ENCODE results near the gene KRCC1. TPM values are rescaled to one million over a fixed set of nuclear protein-coding genes. Genes with fewer than 3 reads are reported as not detected.
A peak's percentile ranks its signal among the peaks of the same experiment; 100 is the strongest.

KRCC1 gene
- total and polyA plus RNA-seq, 9 of the 15 experiments (the other 6 are each of a cell fraction or from before 2014, with no cell fraction given), result 1.9 to 6.0 (median 2.2) TPM

DNA sequence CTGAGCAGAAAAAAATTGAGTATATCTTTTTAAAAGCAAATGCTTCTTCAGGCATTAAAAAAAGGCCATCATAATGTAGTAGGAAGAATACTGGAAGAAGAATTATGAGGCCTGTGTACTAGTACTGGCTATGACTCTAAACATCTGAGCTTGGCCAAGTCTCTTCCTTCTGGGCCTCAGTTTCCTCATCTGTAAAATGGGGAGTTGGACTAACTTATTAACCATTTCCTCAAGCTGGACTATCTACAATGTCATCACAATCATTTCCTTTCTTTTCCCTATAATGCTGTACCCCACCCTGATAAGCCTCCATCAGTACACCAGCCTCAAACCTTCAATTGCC, 42.9 kb upstream of the KRCC1 start (continued):
- TF ChIP-seq DACH1 (IDR thresholded peaks at IDR 0.05; ENCODE audit: partially characterized antibody) (no peak), SOX6 (IDR thresholded peaks at IDR 0.05) (no peak), MAFK (IDR thresholded peaks at IDR 0.05; ENCODE audit: low read length) (no peak), THRAP3 (IDR thresholded peaks at IDR 0.05; ENCODE audit: borderline replicate concordance) (no peak), GABPA (tag; conservative IDR thresholded peaks at IDR 0.05; ENCODE audit: low read depth) (no peak)
- TF ChIP-seq, protein P1, sequence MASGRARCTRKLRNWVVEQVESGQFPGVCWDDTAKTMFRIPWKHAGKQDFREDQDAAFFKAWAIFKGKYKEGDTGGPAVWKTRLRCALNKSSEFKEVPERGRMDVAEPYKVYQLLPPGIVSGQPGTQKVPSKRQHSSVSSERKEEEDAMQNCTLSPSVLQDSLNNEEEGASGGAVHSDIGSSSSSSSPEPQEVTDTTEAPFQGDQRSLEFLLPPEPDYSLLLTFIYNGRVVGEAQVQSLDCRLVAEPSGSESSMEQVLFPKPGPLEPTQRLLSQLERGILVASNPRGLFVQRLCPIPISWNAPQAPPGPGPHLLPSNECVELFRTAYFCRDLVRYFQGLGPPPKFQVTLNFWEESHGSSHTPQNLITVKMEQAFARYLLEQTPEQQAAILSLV (tag; IDR thresholded peaks at IDR 0.05), result no peak

DNA sequence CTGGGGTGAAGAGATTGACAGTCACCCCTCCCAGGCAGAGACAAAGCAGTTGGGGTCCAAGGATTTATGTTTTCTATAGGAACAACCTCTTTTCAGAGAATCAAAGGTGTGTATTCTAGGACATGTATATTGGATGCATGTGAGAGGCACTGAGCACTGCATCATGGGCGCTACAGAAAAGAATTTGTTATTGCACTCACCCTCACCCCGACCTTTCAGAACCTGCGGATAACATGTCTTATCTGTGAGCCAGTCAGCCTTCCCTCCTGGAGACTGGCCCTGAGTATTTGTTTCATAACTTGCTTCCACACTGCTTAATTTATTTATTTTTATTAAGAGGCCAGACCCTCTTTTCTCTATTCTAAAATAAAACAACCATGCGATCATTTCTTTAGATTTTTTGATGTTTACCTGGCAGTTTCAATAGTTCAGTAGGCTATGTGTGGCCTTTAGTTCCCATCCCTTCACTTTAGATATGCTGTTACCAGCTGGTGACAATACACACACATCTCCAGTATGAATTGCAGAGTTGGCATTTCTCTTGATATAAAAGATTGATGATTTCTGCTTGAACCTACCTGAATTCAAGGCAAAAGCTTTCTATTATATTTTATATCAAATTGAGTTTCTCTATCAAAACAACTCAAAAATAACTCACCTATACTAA, 42.4 kb upstream of the KRCC1 start:
- Histone ChIP-seq H3K9me1 (ENCODE audit: control insufficient read depth, insufficient read depth, low read length) (no peaks in the 10 kb centered on the region), H3K27ac (ENCODE audit: extremely low read depth, low read depth, low read length) (no peak overlapping the region), H4K20me1 (replicated peaks; ENCODE audit: control insufficient read depth, insufficient read depth, low read length) (no peaks in the 10 kb centered on the region), H3K4me2 (ENCODE audit: insufficient read depth, low read length) (no peak overlapping the region), H3K27me3 (ENCODE audit: control insufficient read depth in 2 of 2, insufficient read depth in 2 of 2, low read length in 2 of 2) (peaks cover 4 to 6% of the 10 kb centered on the region in 2 experiments; a peak in 3 of 5 replicates), H3K9me3 (replicated peaks; ENCODE audit: control insufficient read depth, insufficient read depth, low read depth, low read length) (no peaks in the 10 kb centered on the region), H3K9ac (ENCODE audit: insufficient read depth in 1 of 2, low read depth in 2 of 2, low read length in 2 of 2) (no peak overlapping the region), H3K4me1 (replicated peaks in 1 of 2; ENCODE audit: control insufficient read depth in 2 of 2, insufficient read depth in 2 of 2, low read length in 2 of 2) (peaks cover 0 to 4% of the 10 kb centered on the region in 2 experiments; a peak in 2 of 5 replicates), H2AFZ (ENCODE audit: low read depth, low read length) (no peak overlapping the region), H3K4me3 (no peak overlapping the region), H3K36me3 (ENCODE audit: control insufficient read depth, insufficient read depth, low read length) (no peaks in the 10 kb centered on the region), H3K79me2 (ENCODE audit: control insufficient read depth, insufficient read depth, low read length) (no peaks in the 10 kb centered on the region)
- FAIRE-seq (no peak), DNase-seq (ENCODE audit: extremely low read depth in 1 of 4, low spot score in 3 of 4) (no peak), ATAC-seq (no peak)
- WGBS (ENCODE audit: insufficient coverage, low coverage, missing lambda C conversion rate), result 9% methylated on average over 4 of the region's 4 CpGs
- in situ Hi-C loops (cut with MboI) (no loop called here), intact Hi-C loops (cut with micrococcal nuclease) (no loop called here)
- ChIA-PET POLR2A (no interaction called here), CTCF (ENCODE audit: low intra/inter-chr PET ratio) (no interaction called here)
- no TSS peak for BruUV-seq (replicated peaks)
- TF ChIP-seq PHB (CRISPR knock-in tag; IDR thresholded peaks at IDR 0.05) (no peak), ZNF316 (IDR thresholded peaks at IDR 0.05) (peak; percentile 49; the same call in 1 of the 2 replicates), BRD4 (IDR thresholded peaks at IDR 0.05) (no peak), MTF1 (CRISPR knock-in tag; IDR thresholded peaks at IDR 0.05; ENCODE audit: borderline replicate concordance) (no peak)
- TF ChIP-seq, protein P2, sequence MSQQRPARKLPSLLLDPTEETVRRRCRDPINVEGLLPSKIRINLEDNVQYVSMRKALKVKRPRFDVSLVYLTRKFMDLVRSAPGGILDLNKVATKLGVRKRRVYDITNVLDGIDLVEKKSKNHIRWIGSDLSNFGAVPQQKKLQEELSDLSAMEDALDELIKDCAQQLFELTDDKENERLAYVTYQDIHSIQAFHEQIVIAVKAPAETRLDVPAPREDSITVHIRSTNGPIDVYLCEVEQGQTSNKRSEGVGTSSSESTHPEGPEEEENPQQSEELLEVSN (IDR thresholded peaks at IDR 0.05; ENCODE audit: borderline replicate concordance in 1 of 2, extremely low read depth in 1 of 2, insufficient read depth in 1 of 2, insufficient read length in 1 of 2, low read depth in 1 of 2, low read length in 1 of 2, poor library complexity in 1 of 2, severe bottlenecking in 1 of 2), result no peak
